OCI-M1 (cell line): ENCODE results near the gene VOPP1.

ENCODE experiments used
- DNase-seq: peaks from one replicate; lab custom pipeline; 2025; lab: John Stamatoyannopoulos, UW

VOPP1 gene

GRCh38 chr7:55576753-55577152 lies 4.5 kb upstream of the VOPP1 start:
- DNase-seq: no peak

GRCh38 chr7:55575733-55576132 lies 3.4 kb upstream of the VOPP1 start:
- peak; percentile 27 for DNase-seq

GRCh38 chr7:55575098-55575497 lies 2.8 kb upstream of the VOPP1 start:
- no peak for DNase-seq

GRCh38 chr7:55574051-55574717 lies 1.9 kb upstream of the VOPP1 start:
- peak; percentile 1 for DNase-seq

- no peak for DNase-seq
Measured at GRCh38 chr7:55573234-55573900, 1.1 kb upstream of the VOPP1 start.

GRCh38 chr7:55571511-55572377 lies 558 bp downstream of the VOPP1 start:
- DNase-seq: peak; percentile 47

GRCh38 chr7:55570939-55571338 lies 1.4 kb downstream of the VOPP1 start:
- DNase-seq: peak; percentile 26

GRCh38 chr7:55570218-55570873 lies 2.0 kb downstream of the VOPP1 start:
- DNase-seq: no peak

- DNase-seq: no peak
Measured at GRCh38 chr7:55569797-55570196, 2.5 kb downstream of the VOPP1 start.

- no peak for DNase-seq
Measured at GRCh38 chr7:55569269-55569663, 3.0 kb downstream of the VOPP1 start.

GRCh38 chr7:55568613-55569268 lies 3.6 kb downstream of the VOPP1 start:
- DNase-seq: peak; percentile 9

- no peak for DNase-seq
Measured at GRCh38 chr7:55567571-55567970, 4.7 kb downstream of the VOPP1 start.

GRCh38 chr7:55565681-55566080 lies 6.6 kb downstream of the VOPP1 start:
- no peak for DNase-seq

GRCh38 chr7:55563596-55564325 lies 8.5 kb downstream of the VOPP1 start:
- DNase-seq: peak; percentile 0

- no peak for DNase-seq
Measured at GRCh38 chr7:55561690-55562089, 10.6 kb downstream of the VOPP1 start.

- no peak for DNase-seq
Measured at GRCh38 chr7:55558962-55559920, 13.1 kb downstream of the VOPP1 start.

GRCh38 chr7:55557666-55558188 lies 14.6 kb downstream of the VOPP1 start:
- DNase-seq: peak; percentile 88

- no peak for DNase-seq
Measured at GRCh38 chr7:55556492-55556891, 15.8 kb downstream of the VOPP1 start.

- DNase-seq: no peak
Measured at GRCh38 chr7:55556031-55556430, 16.3 kb downstream of the VOPP1 start.

GRCh38 chr7:55555160-55555559 lies 17.1 kb downstream of the VOPP1 start:
- DNase-seq: no peak
